IMR-90 (cell line): ENCODE measurements around the gene MESP2. TPM values are rescaled to one million over a fixed set of nuclear protein-coding genes. Genes with fewer than 3 reads are reported as not detected.

Experiments used
- ATAC-seq: fragments of 200-7000 bp; cut with Tn5 transposase; 2 replicates; pipeline ENCODE4 v1.9.1; 2020; ENCODE audit warnings: low read depth, mild to moderate bottlenecking, moderate library complexity
- BruUV-seq: library from RNA; stranded (reverse); fragments of 400-500 nt; replicated peaks from 2 replicates; lab custom pipeline; 2021; lab: Mats Ljungman, UMichigan
- CTCF ChIA-PET: fragments of 300-600 bp; formaldehyde crosslinking; extraction: SDS; loops from one replicate; lab custom pipeline; 2021; ENCODE audit warnings: antibody characterized with exemption; lab: Yijun Ruan, JAX
- POLR2A ChIA-PET: fragments of 300-600 bp; sonication (Branson Sonifier 250); formaldehyde crosslinking; loops from one replicate; lab custom pipeline; 2022; ENCODE audit warnings: antibody characterized with exemption; ENCODE audit not compliant: unreplicated experiment; lab: Charles Lee
- DNase-seq: peaks from one replicate; pipeline ENCODE4 v3.0.0; 2013
- H2AFZ ChIP-seq: replicated peaks from 2 replicates; pipeline ENCODE3; 2013; ENCODE audit warnings: low read length, mild to moderate bottlenecking; ENCODE audit not compliant: poor library complexity
- H2AK5ac ChIP-seq: 2 replicates; pipeline ENCODE4 v1.6.1; 2013; ENCODE audit warnings: low read depth, low read length, inconsistent platforms
- H2AK9ac ChIP-seq: replicated peaks from 2 replicates; pipeline ENCODE3; 2013; ENCODE audit warnings: mild to moderate bottlenecking, low read depth, low read length, moderate library complexity; ENCODE audit not compliant: poor library complexity
- H2BK120ac ChIP-seq: 2 replicates; pipeline ENCODE4 v1.6.1; 2013; ENCODE audit warnings: low read depth, low read length, inconsistent platforms
- H2BK15ac ChIP-seq: 3 replicates; pipeline ENCODE4 v1.6.1; 2013; ENCODE audit warnings: low read depth, low read length, inconsistent platforms
- H2BK20ac ChIP-seq: 2 replicates; pipeline ENCODE4 v1.6.1; 2013; ENCODE audit warnings: low read depth, mild to moderate bottlenecking, inconsistent platforms, low read length, moderate library complexity
- H2BK5ac ChIP-seq: 2 replicates; pipeline ENCODE4 v1.6.1; 2013; ENCODE audit warnings: mild to moderate bottlenecking, low read depth, low read length, inconsistent platforms; ENCODE audit not compliant: poor library complexity, severe bottlenecking
- H3K14ac ChIP-seq: replicated peaks from 2 replicates; pipeline ENCODE4 v1.6.1; 2013; ENCODE audit warnings: low read depth, low read length, inconsistent platforms
- H3K18ac ChIP-seq: 2 replicates; pipeline ENCODE4 v1.6.1; 2013; ENCODE audit warnings: low read depth, low read length, control low read depth
- H3K23ac ChIP-seq: 2 replicates; pipeline ENCODE4 v1.6.1; 2013; ENCODE audit warnings: low read depth, low read length, inconsistent platforms
- H3K27ac ChIP-seq: 2 replicates; pipeline ENCODE4 v1.5.1; 2013; ENCODE audit warnings: mild to moderate bottlenecking, control low read depth, low read length; ENCODE audit not compliant: insufficient read depth
- H3K27me3 ChIP-seq: 2 replicates; pipeline ENCODE4 v1.6.1; 2013; ENCODE audit warnings: low read length; ENCODE audit not compliant: control insufficient read depth, insufficient read depth
- H3K36me3 ChIP-seq: 2 replicates; pipeline ENCODE4 v1.6.1; 2013; ENCODE audit warnings: low read length, mixed read lengths; ENCODE audit not compliant: control insufficient read depth, insufficient read depth
- H3K4ac ChIP-seq: 2 replicates; pipeline ENCODE4 v1.6.1; 2013; ENCODE audit warnings: low read depth, low read length, inconsistent platforms
- H3K4me1 ChIP-seq: 2 replicates; pipeline ENCODE4 v1.6.1; 2013; ENCODE audit warnings: low read length, mixed read lengths; ENCODE audit not compliant: control insufficient read depth, insufficient read depth
- H3K4me2 ChIP-seq: 2 replicates; pipeline ENCODE4 v1.6.1; 2013; ENCODE audit warnings: low read depth, mild to moderate bottlenecking, control low read depth, low read length, moderate library complexity
- H3K4me3 ChIP-seq: 2 replicates; pipeline ENCODE4 v1.5.1; 2013; ENCODE audit warnings: low read depth, mild to moderate bottlenecking, control low read depth, low read length, moderate library complexity; ENCODE audit not compliant: insufficient read depth
- H3K56ac ChIP-seq: 2 replicates; pipeline ENCODE4 v1.6.1; 2013; ENCODE audit warnings: low read length, inconsistent platforms; ENCODE audit not compliant: insufficient read depth; ENCODE audit errors: extremely low read depth
- H3K79me1 ChIP-seq, 2 experiments: 2 replicates each; pipeline ENCODE4 v1.6.1; 2013; ENCODE audit warnings: low read length in 2 of 2, inconsistent platforms in 1 of 2, low read depth in 1 of 2
- H3K9ac ChIP-seq: 2 replicates; pipeline ENCODE4 v1.6.1; 2013; ENCODE audit warnings: low read depth, low read length, control low read depth
- H3K9me1 ChIP-seq: 2 replicates; pipeline ENCODE4 v1.6.1; 2013; ENCODE audit warnings: low read length, inconsistent platforms; ENCODE audit not compliant: insufficient read depth
- H3K9me3 ChIP-seq: 2 replicates; pipeline ENCODE4 v1.6.1; 2013; ENCODE audit warnings: low read length; ENCODE audit not compliant: control insufficient read depth, insufficient read depth
- H4K20me1 ChIP-seq: 2 replicates; pipeline ENCODE4 v1.6.1; 2013; ENCODE audit warnings: low read length, inconsistent platforms; ENCODE audit not compliant: insufficient read depth
- H4K5ac ChIP-seq: 2 replicates; pipeline ENCODE4 v1.6.1; 2013; ENCODE audit warnings: mild to moderate bottlenecking, low read depth, low read length, control low read depth
- H4K8ac ChIP-seq, 2 experiments: 2 replicates each; pipeline ENCODE4 v1.6.1; 2013; ENCODE audit warnings: low read depth in 2 of 2, low read length in 2 of 2, control low read depth in 1 of 2, inconsistent platforms in 1 of 2
- H4K91ac ChIP-seq: 2 replicates; pipeline ENCODE4 v1.6.1; 2013; ENCODE audit warnings: low read depth, low read length, inconsistent platforms; ENCODE audit not compliant: insufficient read depth
- BHLHE40 ChIP-seq: fragments of 150-350 bp; IDR thresholded peaks from 2 replicates; pipeline ENCODE4 v1.6.1; 2016; ENCODE audit warnings: mild to moderate bottlenecking, low read depth, low read length
- MAZ ChIP-seq: IDR thresholded peaks from 2 replicates; pipeline ENCODE4 v1.6.1; 2012; ENCODE audit warnings: low read depth, mild to moderate bottlenecking, low read length, improper control_type of control experiment, moderate library complexity, borderline replicate concordance
- NFE2L2 ChIP-seq: fragments of 150-350 bp; IDR thresholded peaks from 2 replicates; pipeline ENCODE4 v1.6.1; 2016; ENCODE audit warnings: low read depth, mild to moderate bottlenecking, low read length
- WGBS, 2 experiments: methylation state at CpG; one replicate each; pipeline versions ENCODE4 v1.1.5 to v1.1.7; 2013; ENCODE audit warnings: missing lambda C conversion rate in 2 of 2; ENCODE audit not compliant: insufficient read length in 1 of 2; ENCODE audit errors: extremely low coverage in 2 of 2; 5-methylcytosine and 5-hydroxymethylcytosine counted together
- dilution Hi-C: fragments of 300-500 bp; cut with HindIII; formaldehyde crosslinking; loops from one replicate; pipeline ENCODE4 v1.14.3; 2018; ENCODE audit warnings: low sequenced_read_pairs; ENCODE audit not compliant: unreplicated experiment
- in situ Hi-C: fragments of 300-500 bp; cut with MboI; formaldehyde crosslinking; loops from 3 replicates; pipeline ENCODE4 v1.14.3; 2019; ENCODE audit warnings: low sequenced_read_pairs, inconsistent platforms, mixed read lengths
- intact Hi-C: fragments of 100-400 bp; cut with micrococcal nuclease; formaldehyde crosslinking; loops from 2 replicates; pipeline ENCODE4 v1.10.0; 2022
- polyA plus RNA-seq, 3 experiments: library from polyadenylated mRNA; depleted of rRNA; stranded (reverse); fragments of >200 nt; gene quantifications; 2 replicates each; pipeline ENCODE4 v1.2.3, GENCODE V29; 2012; ENCODE audit warnings: low replicate concordance in 1 of 3
- total RNA-seq: library from RNA; depleted of rRNA; stranded (reverse); fragments of >200 nt; gene quantifications from 2 replicates; pipeline ENCODE4 v1.2.3, GENCODE V29; 2012

MESP2 gene
- total and polyA plus RNA-seq, 2 of the 4 experiments (the other 2 are of a cell fraction): 0.18 to 0.32 TPM

DNA sequence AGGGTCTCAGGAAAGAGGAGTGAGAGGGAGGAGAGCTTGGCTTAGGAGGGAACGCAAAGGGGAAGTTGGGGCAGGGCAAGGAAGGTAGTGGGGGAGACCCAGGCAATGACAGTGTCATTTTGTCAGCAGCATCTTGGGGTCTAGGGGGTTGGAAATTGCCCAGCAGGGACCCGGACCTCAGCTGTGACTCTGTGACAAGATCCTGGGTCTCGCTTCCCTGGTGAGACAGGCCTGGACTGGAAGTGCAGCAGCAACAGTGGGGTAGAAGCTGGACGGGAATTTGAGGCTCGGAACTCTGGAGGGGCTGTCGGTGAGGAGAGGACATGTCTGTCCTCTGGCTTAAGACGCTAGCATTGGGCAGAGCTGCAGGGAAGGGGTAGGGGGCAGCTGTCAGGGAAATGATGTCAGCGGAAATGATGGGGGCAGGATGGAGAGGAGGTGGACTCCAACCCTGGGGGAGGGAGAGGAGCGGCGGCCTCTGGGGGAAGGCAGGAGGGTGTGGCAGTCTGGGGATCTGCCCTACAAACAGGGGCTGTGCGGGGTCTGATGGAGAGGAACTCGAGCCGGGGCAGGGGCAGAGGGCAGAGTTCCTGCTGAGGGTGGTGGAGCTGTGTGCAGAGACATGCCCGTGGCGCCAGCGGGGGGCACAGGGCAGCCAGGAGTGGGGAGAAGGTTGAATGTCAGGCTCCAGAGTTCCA, 26.2 kb downstream of the MESP2 start:
- Histone ChIP-seq H4K5ac (no peak overlapping the region), H3K4ac (no peak overlapping the region), H2AK5ac (no peak overlapping the region), H3K18ac (no peak overlapping the region), H3K27ac (no peak overlapping the region), H3K27me3 (no peaks in the 10 kb centered on the region), H3K23ac (no peak overlapping the region), H3K79me1 (no peaks in the 10 kb centered on the region), H3K14ac (no peak overlapping the region), H4K20me1 (no peaks in the 10 kb centered on the region), H2BK120ac (no peak overlapping the region), H2AK9ac (peak overlapping the region; percentile 31), H3K9ac (no peak overlapping the region), H3K9me3 (no peaks in the 10 kb centered on the region), H3K9me1 (no peaks in the 10 kb centered on the region), H2AFZ (no peak overlapping the region), H3K4me1 (no peaks in the 10 kb centered on the region), H2BK20ac (no peak overlapping the region), H4K8ac (no peak overlapping the region), H3K4me2 (no peak overlapping the region), H2BK5ac (no peak overlapping the region), H2BK15ac (no peak overlapping the region), H3K4me3 (no peak overlapping the region), H3K36me3 (peaks cover 64% of the 10 kb centered on the region), H3K56ac (no peak overlapping the region), H4K91ac (no peak overlapping the region)
- ChIA-PET POLR2A (no interaction called here), CTCF (interaction anchor here (0.6 kb wide), 1 partner anchor 42 kb away, joined by 3 read pairs; no protein-coding TSS in a partner anchor)
- WGBS, 2 experiments: 73% methylated on average over 8 of the region's 16 CpGs; no CpG with 5 or more reads in 1 of the 2 experiments
- dilution Hi-C loops (no loop called here), in situ Hi-C loops (no loop called here), intact Hi-C loops (no loop called here)
- no peak for TF ChIP-seq NFE2L2
- no peak for TF ChIP-seq MAZ
- TF ChIP-seq BHLHE40: no peak
- BruUV-seq: no TSS peak
- no peak for DNase-seq
- no peak for ATAC-seq
